ENCODE results near the gene SKI. TPM values are rescaled to one million over a fixed set of nuclear protein-coding genes. Genes with fewer than 3 reads are reported as not detected.

The SKI gene
- total and polyA plus RNA-seq, 2 of the 4 experiments (the other 2 are of a cell fraction) = 2.3 to 20.1 TPM

- CTCF ChIA-PET = no interaction called here
- 97% methylated on average over 5 of the region's 20 CpGs; no CpG with 5 or more reads in 1 of the 2 experiments for WGBS, 2 experiments (ENCODE audit: extremely low coverage in 2 of 2, insufficient read length in 1 of 2)
Observed at GRCh38 chr1:2253036-2253796, 25.1 kb downstream of the SKI start.

More at GRCh38 chr1:2253036-2253796, 25.1 kb downstream of the SKI start:
- H3K4ac ChIP-seq (ENCODE audit: low read depth, low read length) = no peak overlapping the region
- no peak overlapping the region for H2BK20ac ChIP-seq (ENCODE audit: low read depth, low read length)
- intact Hi-C loops (cut with micrococcal nuclease) = no loop called here
- no peak overlapping the region for H2BK120ac ChIP-seq (ENCODE audit: low read depth, low read length)
- H2AFZ ChIP-seq (replicated peaks; ENCODE audit: low read length, poor library complexity) = no peak overlapping the region
- no peak overlapping the region for H4K5ac ChIP-seq (ENCODE audit: low read depth, low read length)
- peaks cover 15 to 68% of the 10 kb centered on the region in 2 experiments for H3K79me1 ChIP-seq (ENCODE audit: low read depth in 1 of 2, low read length in 2 of 2)
- H3K4me1 ChIP-seq (ENCODE audit: control insufficient read depth, insufficient read depth, low read length) = peaks cover 19% of the 10 kb centered on the region
- H2AK5ac ChIP-seq (ENCODE audit: low read depth, low read length) = no peak overlapping the region
- H2AK9ac ChIP-seq (replicated peaks; ENCODE audit: low read depth, low read length, poor library complexity) = peak overlapping the region; percentile 55
- peaks cover 14% of the 10 kb centered on the region; the same call in 1 of the 2 replicates for H3K36me3 ChIP-seq (ENCODE audit: control insufficient read depth, insufficient read depth, low read length)
- no peak overlapping the region for H3K9ac ChIP-seq (ENCODE audit: low read depth, low read length)
- no peak for TF ChIP-seq BHLHE40 (IDR thresholded peaks at IDR 0.05; ENCODE audit: low read depth, low read length)
- TF ChIP-seq MAZ (IDR thresholded peaks at IDR 0.05; ENCODE audit: borderline replicate concordance, low read depth, low read length) = no peak
- no peak for TF ChIP-seq RCOR1 (IDR thresholded peaks at IDR 0.05; ENCODE audit: insufficient replicate concordance, low read length)
- no peak for TF ChIP-seq CEBPB (IDR thresholded peaks at IDR 0.05; ENCODE audit: low read depth, low read length)
- TF ChIP-seq MXI1 (IDR thresholded peaks at IDR 0.05; ENCODE audit: borderline replicate concordance, low read depth, low read length) = no peak
- no peak for TF ChIP-seq MAFK (IDR thresholded peaks at IDR 0.05; ENCODE audit: low read depth, low read length)
- TF ChIP-seq SMC3 (IDR thresholded peaks at IDR 0.05; ENCODE audit: low read depth, low read length) = no peak
- dilution Hi-C loops (cut with HindIII; ENCODE audit: low sequenced_read_pairs, unreplicated experiment) = no loop called here
- in situ Hi-C loops (cut with MboI; ENCODE audit: low sequenced_read_pairs) = no loop called here
- peaks cover 55% of the 10 kb centered on the region for H3K9me1 ChIP-seq (ENCODE audit: insufficient read depth, low read length)
- no peak overlapping the region for H3K23ac ChIP-seq (ENCODE audit: low read depth, low read length)
- H2BK5ac ChIP-seq (ENCODE audit: low read depth, low read length, poor library complexity, severe bottlenecking) = no peak overlapping the region
- H3K4me2 ChIP-seq (ENCODE audit: low read depth, low read length) = no peak overlapping the region
- POLR2A ChIA-PET (ENCODE audit: unreplicated experiment) = no interaction called here
- H3K9me3 ChIP-seq (ENCODE audit: control insufficient read depth, insufficient read depth, low read length) = no peaks in the 10 kb centered on the region
- H3K27ac ChIP-seq (ENCODE audit: insufficient read depth, low read length) = no peak overlapping the region
- BruUV-seq (replicated peaks) = no TSS peak
- no peak overlapping the region for H4K91ac ChIP-seq (ENCODE audit: insufficient read depth, low read depth, low read length)
- no peak overlapping the region for H3K14ac ChIP-seq (replicated peaks; ENCODE audit: low read depth, low read length)
- DNase-seq = no peak
- no peak overlapping the region for H2BK15ac ChIP-seq (ENCODE audit: low read depth, low read length)
- H4K8ac ChIP-seq (ENCODE audit: low read depth in 2 of 2, low read length in 2 of 2) = no peak overlapping the region
- no peak overlapping the region for H3K56ac ChIP-seq (ENCODE audit: extremely low read depth, insufficient read depth, low read length)
- ATAC-seq (ENCODE audit: low read depth) = no peak
- peaks cover 100% of the 10 kb centered on the region for H4K20me1 ChIP-seq (ENCODE audit: insufficient read depth, low read length)
- no peak overlapping the region for H3K4me3 ChIP-seq (ENCODE audit: insufficient read depth, low read depth, low read length)
- H3K18ac ChIP-seq (ENCODE audit: low read depth, low read length) = no peak overlapping the region
- no peaks in the 10 kb centered on the region for H3K27me3 ChIP-seq (ENCODE audit: control insufficient read depth, insufficient read depth, low read length)
